ENCODE results near the gene SMTN.
A peak's percentile ranks its signal among the peaks of the same experiment; 100 is the strongest.

Gene SMTN

GRCh38 chr22:31088233-31088986 is 7.3 kb downstream of the SMTN start:
- DNase-seq (ENCODE audit: low read depth) = no peak
- TF ChIP-seq CTCF (IDR thresholded peaks at IDR 0.05; ENCODE audit: control insufficient read depth, extremely low read depth, insufficient read depth) = no peak
- no peak overlapping the region for H3K4me3 ChIP-seq (ENCODE audit: low read depth, low read length)

- H3K4me3 ChIP-seq (ENCODE audit: low read depth, low read length) = no peak overlapping the region
- TF ChIP-seq CTCF (IDR thresholded peaks at IDR 0.05; ENCODE audit: control insufficient read depth, extremely low read depth, insufficient read depth) = peak; percentile 76
- no peak for DNase-seq (ENCODE audit: low read depth)
These were observed 8.3 kb downstream of the SMTN start for GRCh38 chr22:31089160-31090100.

GRCh38 chr22:31090217-31091085 is 9.3 kb downstream of the SMTN start:
- no peak overlapping the region for H3K4me3 ChIP-seq (ENCODE audit: low read depth, low read length)
- no peak for DNase-seq (ENCODE audit: low read depth)
- no peak for TF ChIP-seq CTCF (IDR thresholded peaks at IDR 0.05; ENCODE audit: control insufficient read depth, extremely low read depth, insufficient read depth)

- no peak for DNase-seq (ENCODE audit: low read depth)
- no peak for TF ChIP-seq CTCF (IDR thresholded peaks at IDR 0.05; ENCODE audit: control insufficient read depth, extremely low read depth, insufficient read depth)
- H3K4me3 ChIP-seq (ENCODE audit: low read depth, low read length) = no peak overlapping the region
These were observed 10.2 kb downstream of the SMTN start for GRCh38 chr22:31091106-31091975.

- DNase-seq (ENCODE audit: low read depth) = no peak
- TF ChIP-seq CTCF (IDR thresholded peaks at IDR 0.05; ENCODE audit: control insufficient read depth, extremely low read depth, insufficient read depth) = no peak
These were observed 11.0 kb downstream of the SMTN start for GRCh38 chr22:31092161-31092560.

More at GRCh38 chr22:31092161-31092560, 11.0 kb downstream of the SMTN start:
- H3K4me3 ChIP-seq (ENCODE audit: low read depth, low read length) = no peak overlapping the region
